H9 (cell line): ENCODE results near the gene CNDP2. TPM values are rescaled to one million over a fixed set of nuclear protein-coding genes. Genes with fewer than 3 reads are reported as not detected.

Experiments
- DNase-seq: peaks from one replicate; pipeline ENCODE4 v3.0.0-alpha.2; 2017
- H2AFZ ChIP-seq: one replicate; pipeline ENCODE4 v1.6.1; 2013; ENCODE audit warnings: mild to moderate bottlenecking, low read length, control low read depth, moderate library complexity
- H2AK5ac ChIP-seq: 2 replicates; pipeline ENCODE4 v1.6.1; 2013; ENCODE audit warnings: low read length, control low read depth, mixed read lengths; ENCODE audit not compliant: insufficient read length
- H2BK120ac ChIP-seq: one replicate; pipeline ENCODE4 v1.6.1; 2013; ENCODE audit warnings: low read depth, mild to moderate bottlenecking, low read length, control low read depth, inconsistent platforms; ENCODE audit not compliant: poor library complexity, severe bottlenecking
- H2BK12ac ChIP-seq: 2 replicates; pipeline ENCODE4 v1.6.1; 2013; ENCODE audit warnings: low read length, control low read depth, mixed read lengths, low read depth; ENCODE audit not compliant: insufficient read length
- H2BK15ac ChIP-seq: 2 replicates; pipeline ENCODE4 v1.6.1; 2013; ENCODE audit warnings: low read depth, low read length, control low read depth
- H2BK20ac ChIP-seq: one replicate; pipeline ENCODE4 v1.6.1; 2013; ENCODE audit warnings: low read depth, mild to moderate bottlenecking, low read length, control low read depth, inconsistent platforms; ENCODE audit not compliant: poor library complexity, severe bottlenecking
- H2BK5ac ChIP-seq: 2 replicates; pipeline ENCODE4 v1.6.1; 2013; ENCODE audit warnings: low read length, control low read depth, mixed read lengths; ENCODE audit not compliant: insufficient read length
- H3K14ac ChIP-seq: 2 replicates; pipeline ENCODE4 v1.6.1; 2013; ENCODE audit warnings: low read length, control low read depth; ENCODE audit not compliant: insufficient read depth
- H3K18ac ChIP-seq: 2 replicates; pipeline ENCODE4 v1.6.1; 2013; ENCODE audit warnings: low read depth, mild to moderate bottlenecking, mixed read lengths, low read length, control low read depth; ENCODE audit not compliant: insufficient read length
- H3K23ac ChIP-seq: 2 replicates; pipeline ENCODE4 v1.6.1; 2013; ENCODE audit warnings: low read length, control low read depth, mixed read lengths, low read depth; ENCODE audit not compliant: insufficient read length
- H3K23me2 ChIP-seq: 2 replicates; pipeline ENCODE4 v1.6.1; 2013; ENCODE audit warnings: low read depth, mild to moderate bottlenecking, mixed read lengths, low read length, control low read depth; ENCODE audit not compliant: insufficient read length, poor library complexity, severe bottlenecking
- H3K27ac ChIP-seq: 2 replicates; pipeline ENCODE4 v1.5.1; 2013; ENCODE audit warnings: low read length, control low read depth, mixed read lengths, low read depth; ENCODE audit not compliant: insufficient read length
- H3K27me3 ChIP-seq: 2 replicates; pipeline ENCODE4 v1.6.1; 2013; ENCODE audit warnings: low read length, control low read depth, inconsistent platforms; ENCODE audit not compliant: insufficient read depth
- H3K4ac ChIP-seq: 2 replicates; pipeline ENCODE4 v1.6.1; 2013; ENCODE audit warnings: low read depth, mild to moderate bottlenecking, control low read depth, inconsistent platforms, low read length, moderate library complexity
- H3K4me1 ChIP-seq: 2 replicates; pipeline ENCODE4 v1.6.1; 2013; ENCODE audit warnings: low read length, control low read depth, inconsistent platforms; ENCODE audit not compliant: insufficient read depth
- H3K4me2 ChIP-seq: 2 replicates; pipeline ENCODE4 v1.6.1; 2013; ENCODE audit warnings: low read length, control low read depth, mixed read lengths; ENCODE audit not compliant: insufficient read length, insufficient read depth
- H3K56ac ChIP-seq: 2 replicates; pipeline ENCODE4 v1.6.1; 2013; ENCODE audit warnings: low read depth, mild to moderate bottlenecking, mixed read lengths, low read length, control low read depth; ENCODE audit not compliant: insufficient read length
- H3K79me1 ChIP-seq: 2 replicates; pipeline ENCODE4 v1.6.1; 2013; ENCODE audit warnings: low read depth, mild to moderate bottlenecking, moderate library complexity, low read length, control low read depth, inconsistent platforms; ENCODE audit not compliant: insufficient read depth, poor library complexity, severe bottlenecking
- H3K79me2 ChIP-seq: 2 replicates; pipeline ENCODE4 v1.6.1; 2013; ENCODE audit warnings: low read length, control low read depth, inconsistent platforms; ENCODE audit not compliant: insufficient read depth
- H3K9ac ChIP-seq: 2 replicates; pipeline ENCODE4 v1.6.1; 2013; ENCODE audit warnings: low read length, control low read depth, mixed read lengths; ENCODE audit not compliant: insufficient read length; ENCODE audit errors: extremely low read depth
- H3K9me3 ChIP-seq: one replicate; pipeline ENCODE4 v1.6.1; 2013; ENCODE audit warnings: low read depth, low read length, inconsistent platforms; ENCODE audit not compliant: control insufficient read depth
- H3T11ph ChIP-seq: one replicate; pipeline ENCODE4 v1.6.1; 2013; ENCODE audit warnings: mild to moderate bottlenecking, low read length, control low read depth, inconsistent platforms
- H4K20me1 ChIP-seq: one replicate; pipeline ENCODE4 v1.6.1; 2013; ENCODE audit not compliant: control insufficient read depth, insufficient read length, insufficient read depth
- H4K5ac ChIP-seq: 2 replicates; pipeline ENCODE4 v1.6.1; 2013; ENCODE audit warnings: low read depth, mild to moderate bottlenecking, mixed read lengths, low read length, control low read depth; ENCODE audit not compliant: insufficient read length
- H4K8ac ChIP-seq: replicated peaks from 2 replicates; pipeline ENCODE4 v1.6.1; 2013; ENCODE audit warnings: low read length, control low read depth, mixed read lengths, low read depth; ENCODE audit not compliant: insufficient read length
- H4K91ac ChIP-seq: 2 replicates; pipeline ENCODE4 v1.6.1; 2013; ENCODE audit warnings: low read depth, mild to moderate bottlenecking, moderate library complexity, mixed read lengths, low read length, control low read depth; ENCODE audit not compliant: insufficient read length
- H3K27ac Mint-ChIP-seq, 3 experiments: 2 replicates in 2 of 3; 3 replicates in 1 of 3; pipeline ENCODE4 v1.8.0; 2020 to 2021; ENCODE audit warnings: mixed read lengths in 3 of 3, mild to moderate bottlenecking in 1 of 3, moderate library complexity in 1 of 3
- H3K27me3 Mint-ChIP-seq: 2 replicates; pipeline ENCODE4 v1.8.0; 2021; ENCODE audit warnings: low read depth, mild to moderate bottlenecking, moderate library complexity, mixed read lengths
- H3K36me3 Mint-ChIP-seq, 3 experiments: 2 replicates in 2 of 3; 3 replicates in 1 of 3; pipeline ENCODE4 v1.8.0; 2020 to 2021; ENCODE audit warnings: low read depth in 3 of 3, mixed read lengths in 3 of 3; ENCODE audit not compliant: insufficient read depth in 1 of 3
- H3K4me1 Mint-ChIP-seq, 2 experiments: 2 replicates each; pipeline ENCODE4 v1.8.0; 2020; ENCODE audit warnings: mixed read lengths in 2 of 2
- H3K4me3 Mint-ChIP-seq, 2 experiments: 2 replicates in 1 of 2; 3 replicates in 1 of 2; pipeline ENCODE4 v1.8.0; 2020 to 2021; ENCODE audit warnings: mild to moderate bottlenecking in 2 of 2, mixed read lengths in 2 of 2, moderate library complexity in 1 of 2
- H3K9me3 Mint-ChIP-seq, 2 experiments: 2 replicates in 1 of 2; 3 replicates in 1 of 2; pipeline ENCODE4 v1.8.0; 2020; ENCODE audit warnings: mild to moderate bottlenecking in 2 of 2, mixed read lengths in 2 of 2, moderate library complexity in 1 of 2
- WGBS: extraction: QIAGEN DNeasy Blood & Tissue Kit; methylation state at CpG from one replicate; pipeline ENCODE4 v1.1.7; 2013; ENCODE audit warnings: missing lambda C conversion rate, low lambda C conversion rate, mixed read lengths; ENCODE audit not compliant: insufficient read length; ENCODE audit errors: extremely low coverage; 5-methylcytosine and 5-hydroxymethylcytosine counted together
- total RNA-seq: library from RNA; stranded (reverse); gene quantifications from 2 replicates; pipeline ENCODE4 v1.2.1, GENCODE V29; 2021
- TF ChIP-seq, protein P1 (sequence below): fragments of 200-600 bp; sonication (generic); conservative IDR thresholded peaks from 3 replicates; pipeline ENCODE4 v1.8.0; 2021; ENCODE audit warnings: antibody characterized with exemption, mild to moderate bottlenecking

Gene CNDP2
- total RNA-seq, 1 experiment from 2014 or later, result 212 TPM

DNA sequence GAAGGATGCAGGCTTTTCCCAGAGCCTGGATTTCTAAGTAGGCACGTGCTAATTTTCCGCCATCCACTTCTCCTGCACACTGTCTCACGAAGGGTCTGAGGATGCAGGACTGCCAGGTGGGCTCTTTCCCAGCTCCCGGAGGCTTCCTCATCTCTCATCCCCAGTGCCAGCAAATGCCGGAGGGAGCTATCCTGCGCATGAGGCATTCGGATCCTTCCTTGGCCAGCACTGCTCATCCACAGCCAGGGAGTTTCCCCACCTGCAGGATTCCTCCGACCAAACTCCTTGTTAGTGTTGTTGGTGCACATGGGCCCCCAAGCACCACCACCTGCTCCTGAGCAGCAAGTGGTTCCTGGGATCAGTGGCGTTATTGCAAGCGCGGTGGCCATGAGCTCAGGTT lies 43.1 kb downstream of the CNDP2 start:
- H3K4me1 ChIP-seq, result no peaks in the 10 kb centered on the region
- H3K9me3 Mint-ChIP-seq, result peaks cover 5 to 10% of the 10 kb centered on the region in 2 experiments; a peak in 4 of 5 replicates
- H3T11ph ChIP-seq, result no peak overlapping the region
- H3K23ac ChIP-seq, result no peak overlapping the region
- no peak overlapping the region for H2BK15ac ChIP-seq
- H3K79me1 ChIP-seq, result no peaks in the 10 kb centered on the region
- no peak overlapping the region for H3K27ac Mint-ChIP-seq
- DNase-seq, result no peak
- no peak overlapping the region for H2BK120ac ChIP-seq
- H3K9ac ChIP-seq, result no peak overlapping the region
- H3K27ac ChIP-seq, result no peak overlapping the region
- H3K4me1 Mint-ChIP-seq, result no peaks in the 10 kb centered on the region
- TF ChIP-seq, protein P1, sequence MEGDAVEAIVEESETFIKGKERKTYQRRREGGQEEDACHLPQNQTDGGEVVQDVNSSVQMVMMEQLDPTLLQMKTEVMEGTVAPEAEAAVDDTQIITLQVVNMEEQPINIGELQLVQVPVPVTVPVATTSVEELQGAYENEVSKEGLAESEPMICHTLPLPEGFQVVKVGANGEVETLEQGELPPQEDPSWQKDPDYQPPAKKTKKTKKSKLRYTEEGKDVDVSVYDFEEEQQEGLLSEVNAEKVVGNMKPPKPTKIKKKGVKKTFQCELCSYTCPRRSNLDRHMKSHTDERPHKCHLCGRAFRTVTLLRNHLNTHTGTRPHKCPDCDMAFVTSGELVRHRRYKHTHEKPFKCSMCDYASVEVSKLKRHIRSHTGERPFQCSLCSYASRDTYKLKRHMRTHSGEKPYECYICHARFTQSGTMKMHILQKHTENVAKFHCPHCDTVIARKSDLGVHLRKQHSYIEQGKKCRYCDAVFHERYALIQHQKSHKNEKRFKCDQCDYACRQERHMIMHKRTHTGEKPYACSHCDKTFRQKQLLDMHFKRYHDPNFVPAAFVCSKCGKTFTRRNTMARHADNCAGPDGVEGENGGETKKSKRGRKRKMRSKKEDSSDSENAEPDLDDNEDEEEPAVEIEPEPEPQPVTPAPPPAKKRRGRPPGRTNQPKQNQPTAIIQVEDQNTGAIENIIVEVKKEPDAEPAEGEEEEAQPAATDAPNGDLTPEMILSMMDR, result no peak
- H4K8ac ChIP-seq, result no peak overlapping the region
- no peak overlapping the region for H2AK5ac ChIP-seq
- H3K14ac ChIP-seq, result no peak overlapping the region
- H3K18ac ChIP-seq, result no peak overlapping the region
- no peaks in the 10 kb centered on the region for H3K79me2 ChIP-seq
- no peaks in the 10 kb centered on the region for H3K9me3 ChIP-seq
- no peak overlapping the region for H3K4me2 ChIP-seq
- no peaks in the 10 kb centered on the region for H3K23me2 ChIP-seq
- no peak overlapping the region for H3K56ac ChIP-seq
- H2BK5ac ChIP-seq, result no peak overlapping the region
- H3K27me3 Mint-ChIP-seq, result peaks cover 11% of the 10 kb centered on the region
- H2BK12ac ChIP-seq, result no peak overlapping the region
- no peaks in the 10 kb centered on the region for H4K20me1 ChIP-seq
- no peak overlapping the region for H3K4me3 Mint-ChIP-seq
- no peaks in the 10 kb centered on the region for H3K27me3 ChIP-seq
- no peak overlapping the region for H2BK20ac ChIP-seq
- H2AFZ ChIP-seq, result no peak overlapping the region
- H4K91ac ChIP-seq, result no peak overlapping the region
- no CpG with 5 or more reads among the region's 11 CpGs for WGBS
- no peaks in the 10 kb centered on the region; a peak in 1 of 7 replicates for H3K36me3 Mint-ChIP-seq
- H4K5ac ChIP-seq, result no peak overlapping the region
- no peak overlapping the region for H3K4ac ChIP-seq
